Adrenal gland (tissue), 12 donors: ENCODE results near the gene GABARAP. TPM values are rescaled to one million over a fixed set of nuclear protein-coding genes. Genes with fewer than 3 reads are reported as not detected.
A peak's percentile ranks its signal among the peaks of the same experiment; 100 is the strongest.

Experiments used
- DNase-seq, 7 donors: peaks; one replicate each; pipeline ENCODE4 v3.0.0-alpha.2; 2019 to 2020
- H3K27ac ChIP-seq, 5 donors: fragments of 200-600 bp; sonication (generic) in 4 of 5; 1 replicate in 3 of 5; 2 replicates in 2 of 5; pipeline versions ENCODE4 v1.5.1 to v1.8.0; 2016 to 2020; ENCODE audit warnings: mild to moderate bottlenecking in 1 of 5
- H3K27me3 ChIP-seq: fragments of 200-600 bp; 2 replicates; pipeline ENCODE4 v1.8.0; 2021
- H3K36me3 ChIP-seq, 2 donors: fragments of 200-600 bp; replicated peaks in 1 of 2; 1 replicate in 1 of 2; 2 replicates in 1 of 2; pipeline versions ENCODE4 v1.5.1 to v1.8.0; 2018 to 2022
- H3K4me1 ChIP-seq, 2 donors: fragments of 200-600 bp; replicated peaks in 1 of 2; 1 replicate in 1 of 2; 2 replicates in 1 of 2; pipeline versions ENCODE4 v1.5.1 to v1.8.0; 2018 to 2021
- H3K4me3 ChIP-seq, 4 donors: fragments of 200-600 bp; sonication (generic) in 3 of 4; one replicate each; pipeline ENCODE4 v1.5.1; 2016 to 2018
- H3K9me3 ChIP-seq, 3 donors: fragments of 200-600 bp; sonication (generic) in 1 of 3; replicated peaks in 1 of 3; 1 replicate in 2 of 3; 2 replicates in 1 of 3; pipeline versions ENCODE4 v1.5.1 to v1.8.0; 2016 to 2021
- CTCF ChIP-seq, 6 experiments: fragments of 450-650 bp in 4 of 6; fragments of 200-600 bp in 2 of 6; sonication (generic) in 1 of 6; IDR thresholded peaks; 1 replicate in 5 of 6; 2 replicates in 1 of 6; pipeline versions ENCODE4 v1.5.1 to v1.8.0; 2016 to 2021; ENCODE audit warnings: antibody characterized with exemption in 6 of 6, mild to moderate bottlenecking in 2 of 6, moderate library complexity in 1 of 6
- POLR2A ChIP-seq, 2 donors: fragments of 450-650 bp; IDR thresholded peaks; one replicate each; pipeline ENCODE4 v1.6.1; 2017; ENCODE audit warnings: antibody characterized with exemption in 2 of 2, mild to moderate bottlenecking in 2 of 2, moderate library complexity in 1 of 2
- WGBS, 4 donors: extraction: QIAGEN DNeasy Blood & Tissue Kit in 2 of 4; methylation state at CpG; one replicate each; pipeline versions ENCODE4 v1.1.5 to v1.1.7; 2013 to 2017; 5-methylcytosine and 5-hydroxymethylcytosine counted together
- intact Hi-C, 2 donors: fragments of 100-400 bp; cut with DNase I; formaldehyde crosslinking; loops; one replicate each; pipeline versions ENCODE4 v1.14.1 to v1.15.0; 2022 to 2023
- polyA plus RNA-seq, 3 donors: library from polyadenylated mRNA; stranded (reverse); fragments of 200-250 nt in 2 of 3; fragments of 350-450 nt in 1 of 3; fragmentation: Illumina TruSeq in 1 of 3; extraction: RNeasy Lipid Tissue Mini Kit (QIAGEN cat#74804) in 1 of 3; gene quantifications; one replicate each; pipeline ENCODE4 v1.2.3, GENCODE V29; 2013 to 2014
- total RNA-seq, 9 donors: library from RNA; depleted of rRNA in 4 of 9; stranded (reverse); fragments of >200 nt in 4 of 9; fragments of 120-200 nt in 1 of 9; fragmentation: NEBNext Ultra II Directional in 1 of 9; extraction: Animal tissue kit (Norgen Biotek cat#: 25700) in 1 of 9; gene quantifications; one replicate each; pipeline versions ENCODE4 v1.1.0 to v1.2.4, GENCODE V29; 2013 to 2023
- donor health status: healthy with polysubstance abuse.
- donor health status: Bipolar disorder and iron deficiency.
- donor health status: DM: yes; HTN: yes; CAD: no.
- donor health status: DM: no; HTN: no; CAD: no.
- donor health status: DM: no; HTN: no; CAD: no.
- donor health status: DM: yes; HTN: yes; CAD: no.

Gene GABARAP
- total and polyA plus RNA-seq, 12 donors, result 195 to 1,285 (median 840) TPM

- intact Hi-C loops, result loop anchor here in 1 of 2 donors (2.0 to 5.0 kb wide), 2 partner anchors 15 to 60 kb away; no protein-coding TSS in a partner anchor
- Histone ChIP-seq H3K4me3 (peak overlapping the region in 2 of 4 donors; percentile 36 to 59), H3K9me3 (no peaks in the 10 kb centered on the region), H3K4me1 (peaks cover 18 to 21% of the 10 kb centered on the region in 2 donors), H3K27me3 (no peaks in the 10 kb centered on the region), H3K27ac (peak overlapping the region in 2 of 5 donors; percentile 50 to 92), H3K36me3 (no peaks in the 10 kb centered on the region)
- peak; percentile 57 to 67 (median 63) for DNase-seq
- WGBS, 4 donors, result 0 to 2% (median 2%) methylated on average over 4 to 43 of the region's 43 CpGs
- TF ChIP-seq POLR2A (IDR thresholded peaks at IDR 0.05) (no peak), CTCF (IDR thresholded peaks at IDR 0.05) (no peak)
These were observed 39.9 kb upstream of the GABARAP start for GRCh38 chr17:7281953-7282751.

GRCh38 chr17:7281074-7281952 lies 39.1 kb upstream of the GABARAP start, which contains the start of gene SLC2A4:
TSS of gene SLC2A4 (plus strand) at chr17:7281718. CDS start at chr17:7281935, 217 bp downstream.
- intact Hi-C loops, result loop anchor here in 1 of 2 donors (2.0 to 5.0 kb wide), 2 partner anchors 15 to 61 kb away; no protein-coding TSS in a partner anchor
- no peaks in the 10 kb centered on the region for H3K36me3 ChIP-seq
- no peaks in the 10 kb centered on the region for H3K27me3 ChIP-seq
- 0 to 1% (median 0%) methylated on average over 17 to 71 of the region's 71 CpGs for WGBS, 4 donors
- TF ChIP-seq POLR2A (IDR thresholded peaks at IDR 0.05) (peak in 1 of 2 donors; percentile 52), CTCF (IDR thresholded peaks at IDR 0.05) (peak in 1 of 6 experiments; percentile 31)
- H3K4me1 ChIP-seq, result peaks cover 18 to 21% of the 10 kb centered on the region in 2 donors
- H3K4me3 ChIP-seq, result peak within 1 kb of the TSS in 3 of 4 donors; percentile 23 to 59 (median 36)
- no peaks in the 10 kb centered on the region for H3K9me3 ChIP-seq
- H3K27ac ChIP-seq, result peak within 1 kb of the TSS; percentile 60 to 92 (median 85)
- peak; percentile 95 to 98 (median 97) for DNase-seq

- Histone ChIP-seq H3K27me3 (no peaks in the 10 kb centered on the region), H3K36me3 (no peaks in the 10 kb centered on the region), H3K27ac (peak overlapping the region; percentile 60 to 92 (median 85)), H3K4me3 (peak overlapping the region in 2 of 4 donors; percentile 5 to 59), H3K9me3 (no peaks in the 10 kb centered on the region), H3K4me1 (peaks cover 18 to 21% of the 10 kb centered on the region in 2 donors)
- intact Hi-C loops, result loop anchor here in 1 of 2 donors (2.0 to 5.0 kb wide), 2 partner anchors 16 to 62 kb away; no protein-coding TSS in a partner anchor
- 0 to 3% (median 1%) methylated on average over 13 to 29 of the region's 29 CpGs for WGBS, 4 donors
- peak; percentile 85 to 99 (median 96) for TF ChIP-seq CTCF (IDR thresholded peaks at IDR 0.05)
- TF ChIP-seq POLR2A (IDR thresholded peaks at IDR 0.05), result peak in 1 of 2 donors; percentile 9
- DNase-seq, result peak; percentile 83 to 92 (median 87)
These were observed 38.3 kb upstream of the GABARAP start for GRCh38 chr17:7280519-7281073.
